Measurements from ENCODE around the gene PLEKHJ1. TPM values are rescaled to one million over a fixed set of nuclear protein-coding genes. Genes with fewer than 3 reads are reported as not detected.

PLEKHJ1 gene
- total and polyA plus RNA-seq, 2 of the 13 experiments (the other 11 are each of a cell fraction or from before 2014, with no cell fraction given) = 70.5 to 130 TPM

GRCh38 chr19:2269244-2270156 is 33.4 kb upstream of the PLEKHJ1 start (continued):
- TF ChIP-seq ZNF781 (CRISPR knock-in tag; IDR thresholded peaks at IDR 0.05; ENCODE audit: borderline replicate concordance, not compliant biosample characterization) = no peak
- TF ChIP-seq TIGD3 (CRISPR knock-in tag; IDR thresholded peaks at IDR 0.05; ENCODE audit: borderline replicate concordance) = 0 out of 2 replicates have a peak, but pooled peaks have one; percentile 66
- peak; percentile 74 for TF ChIP-seq ZNF605 (CRISPR knock-in tag; IDR thresholded peaks at IDR 0.05)
- no peak for TF ChIP-seq RFX3 (CRISPR knock-in tag; IDR thresholded peaks at IDR 0.05)
- TF ChIP-seq RXRA (CRISPR knock-in tag; IDR thresholded peaks at IDR 0.05) = peak; percentile 32; the same call in 1 of the 2 replicates
- no peak for TF ChIP-seq CCAR2 (optimal IDR thresholded peaks at IDR 0.05; ENCODE audit: low read depth, low read length)
- no peak for TF ChIP-seq MTF2 (CRISPR knock-in tag; IDR thresholded peaks at IDR 0.05; ENCODE audit: borderline replicate concordance)
- no peak for TF ChIP-seq ZFAT (CRISPR knock-in tag; conservative IDR thresholded peaks at IDR 0.05)
- no peak for TF ChIP-seq ZNF263 (CRISPR knock-in tag; IDR thresholded peaks at IDR 0.05)
- TF ChIP-seq GTF3A (CRISPR knock-in tag; conservative IDR thresholded peaks at IDR 0.05) = no peak
- no peak for TF ChIP-seq FOSL2 (CRISPR knock-in tag; IDR thresholded peaks at IDR 0.05)
- TF ChIP-seq TAF1 (CRISPR knock-in tag; IDR thresholded peaks at IDR 0.05) = peak; percentile 99
- no peak for TF ChIP-seq TOE1 (CRISPR knock-in tag; IDR thresholded peaks at IDR 0.05)
- no peak for TF ChIP-seq TARDBP (CRISPR knock-in tag; IDR thresholded peaks at IDR 0.05)
- TF ChIP-seq ZNF10 (CRISPR knock-in tag; IDR thresholded peaks at IDR 0.05; ENCODE audit: borderline replicate concordance, low read depth) = no peak
- TF ChIP-seq HOXD1 (CRISPR knock-in tag; IDR thresholded peaks at IDR 0.05) = peak; percentile 44; the same call in 1 of the 2 replicates
- TF ChIP-seq, protein P1, sequence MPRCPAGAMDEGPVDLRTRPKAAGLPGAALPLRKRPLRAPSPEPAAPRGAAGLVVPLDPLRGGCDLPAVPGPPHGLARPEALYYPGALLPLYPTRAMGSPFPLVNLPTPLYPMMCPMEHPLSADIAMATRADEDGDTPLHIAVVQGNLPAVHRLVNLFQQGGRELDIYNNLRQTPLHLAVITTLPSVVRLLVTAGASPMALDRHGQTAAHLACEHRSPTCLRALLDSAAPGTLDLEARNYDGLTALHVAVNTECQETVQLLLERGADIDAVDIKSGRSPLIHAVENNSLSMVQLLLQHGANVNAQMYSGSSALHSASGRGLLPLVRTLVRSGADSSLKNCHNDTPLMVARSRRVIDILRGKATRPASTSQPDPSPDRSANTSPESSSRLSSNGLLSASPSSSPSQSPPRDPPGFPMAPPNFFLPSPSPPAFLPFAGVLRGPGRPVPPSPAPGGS (CRISPR knock-in tag; IDR thresholded peaks at IDR 0.05) = peak; percentile 43; the same call in 1 of the 2 replicates
- no peak for TF ChIP-seq PAF1 (CRISPR knock-in tag; IDR thresholded peaks at IDR 0.05)
- peak; percentile 97 for TF ChIP-seq POLR2AphosphoS5 (IDR thresholded peaks at IDR 0.05; ENCODE audit: low read depth, low read length)
- no peak for TF ChIP-seq ZNF75D (CRISPR knock-in tag; IDR thresholded peaks at IDR 0.05; ENCODE audit: borderline replicate concordance)
- TF ChIP-seq ZSCAN12 (CRISPR knock-in tag; IDR thresholded peaks at IDR 0.05) = no peak
- TF ChIP-seq, protein P2, sequence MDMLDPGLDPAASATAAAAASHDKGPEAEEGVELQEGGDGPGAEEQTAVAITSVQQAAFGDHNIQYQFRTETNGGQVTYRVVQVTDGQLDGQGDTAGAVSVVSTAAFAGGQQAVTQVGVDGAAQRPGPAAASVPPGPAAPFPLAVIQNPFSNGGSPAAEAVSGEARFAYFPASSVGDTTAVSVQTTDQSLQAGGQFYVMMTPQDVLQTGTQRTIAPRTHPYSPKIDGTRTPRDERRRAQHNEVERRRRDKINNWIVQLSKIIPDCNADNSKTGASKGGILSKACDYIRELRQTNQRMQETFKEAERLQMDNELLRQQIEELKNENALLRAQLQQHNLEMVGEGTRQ (IDR thresholded peaks at IDR 0.05; ENCODE audit: low read depth, low read length) = no peak
- TF ChIP-seq, protein P2 (CRISPR knock-in tag; IDR thresholded peaks at IDR 0.05; ENCODE audit: borderline replicate concordance) = no peak
- TF ChIP-seq ZNF558 (CRISPR knock-in tag; IDR thresholded peaks at IDR 0.05; ENCODE audit: borderline replicate concordance) = peak; percentile 92; the same call in 1 of the 2 replicates
- TF ChIP-seq SAFB2 (CRISPR knock-in tag; IDR thresholded peaks at IDR 0.05; ENCODE audit: borderline replicate concordance, low read depth) = peak; percentile 78; the same call in 1 of the 2 replicates
